Suprapubic skin (tissue), 4 donors: ENCODE data around the gene MDGA2.

Experiments used
- POLR2A ChIP-seq, 2 donors: fragments of 450-650 bp; IDR thresholded peaks; one replicate each; pipeline ENCODE4 v1.6.1; 2017; ENCODE audit warnings: antibody characterized with exemption in 2 of 2, mild to moderate bottlenecking in 2 of 2, moderate library complexity in 2 of 2
- POLR2AphosphoS5 ChIP-seq, 3 donors: sonication (generic); formaldehyde crosslinking; IDR thresholded peaks; one replicate each; pipeline ENCODE4 v1.6.1; 2017; ENCODE audit warnings: antibody characterized with exemption in 3 of 3
- TF ChIP-seq, protein P1 (sequence below), 2 donors: fragments of 200-600 bp in 1 of 2; fragments of 450-650 bp in 1 of 2; sonication (generic) in 1 of 2; IDR thresholded peaks; one replicate each; pipeline ENCODE4 v1.5.1; 2016 to 2019; ENCODE audit warnings: antibody characterized with exemption in 2 of 2, mild to moderate bottlenecking in 1 of 2, moderate library complexity in 1 of 2

DNA sequence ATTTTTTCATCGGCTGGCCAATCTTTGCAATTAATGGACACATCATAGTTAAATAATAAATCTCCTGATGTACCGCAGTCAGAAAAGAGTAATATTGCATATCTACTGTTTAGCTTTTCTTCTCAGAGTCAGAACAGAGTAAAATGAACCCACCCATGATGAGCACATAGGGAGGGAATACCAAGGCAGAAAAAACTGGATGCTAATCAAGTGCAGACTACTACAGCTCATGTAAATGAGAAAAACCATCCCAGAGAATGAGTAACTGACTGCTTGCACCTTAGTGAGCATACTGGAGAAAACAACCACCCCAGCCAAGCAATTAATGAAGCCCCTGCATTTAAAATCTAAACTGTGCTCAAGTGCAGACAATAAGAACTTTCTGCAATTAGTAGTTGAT, 483.7 kb downstream of the MDGA2 start:
- TF ChIP-seq, protein P1, sequence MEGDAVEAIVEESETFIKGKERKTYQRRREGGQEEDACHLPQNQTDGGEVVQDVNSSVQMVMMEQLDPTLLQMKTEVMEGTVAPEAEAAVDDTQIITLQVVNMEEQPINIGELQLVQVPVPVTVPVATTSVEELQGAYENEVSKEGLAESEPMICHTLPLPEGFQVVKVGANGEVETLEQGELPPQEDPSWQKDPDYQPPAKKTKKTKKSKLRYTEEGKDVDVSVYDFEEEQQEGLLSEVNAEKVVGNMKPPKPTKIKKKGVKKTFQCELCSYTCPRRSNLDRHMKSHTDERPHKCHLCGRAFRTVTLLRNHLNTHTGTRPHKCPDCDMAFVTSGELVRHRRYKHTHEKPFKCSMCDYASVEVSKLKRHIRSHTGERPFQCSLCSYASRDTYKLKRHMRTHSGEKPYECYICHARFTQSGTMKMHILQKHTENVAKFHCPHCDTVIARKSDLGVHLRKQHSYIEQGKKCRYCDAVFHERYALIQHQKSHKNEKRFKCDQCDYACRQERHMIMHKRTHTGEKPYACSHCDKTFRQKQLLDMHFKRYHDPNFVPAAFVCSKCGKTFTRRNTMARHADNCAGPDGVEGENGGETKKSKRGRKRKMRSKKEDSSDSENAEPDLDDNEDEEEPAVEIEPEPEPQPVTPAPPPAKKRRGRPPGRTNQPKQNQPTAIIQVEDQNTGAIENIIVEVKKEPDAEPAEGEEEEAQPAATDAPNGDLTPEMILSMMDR (IDR thresholded peaks at IDR 0.05): no peak
- TF ChIP-seq POLR2AphosphoS5 (IDR thresholded peaks at IDR 0.05) (no peak), POLR2A (IDR thresholded peaks at IDR 0.05) (no peak)
